LNCAP (cell line): ENCODE data around the gene SEMA3D.

Experiments
- CTCF ChIP-seq: fragments of 450-650 bp; IDR thresholded peaks from 2 replicates; pipeline ENCODE4 v1.5.1; 2017; ENCODE audit warnings: mild to moderate bottlenecking

The SEMA3D gene

GRCh38 chr7:85154282-85154937, 32.4 kb downstream of the SEMA3D start:
- no peak for TF ChIP-seq CTCF

GRCh38 chr7:85153715-85154114, 33.1 kb downstream of the SEMA3D start:
- no peak for TF ChIP-seq CTCF

- no peak for TF ChIP-seq CTCF
Observed at GRCh38 chr7:85150624-85151023, 36.2 kb downstream of the SEMA3D start.

GRCh38 chr7:85144771-85145170, 42.1 kb downstream of the SEMA3D start:
- TF ChIP-seq CTCF: no peak

GRCh38 chr7:85135977-85136376, 50.9 kb downstream of the SEMA3D start:
- no peak for TF ChIP-seq CTCF

GRCh38 chr7:85133560-85133959, 53.3 kb downstream of the SEMA3D start:
- TF ChIP-seq CTCF: no peak

GRCh38 chr7:85133006-85133405, 53.9 kb downstream of the SEMA3D start:
- no peak for TF ChIP-seq CTCF

GRCh38 chr7:85130702-85131101, 56.2 kb downstream of the SEMA3D start:
- TF ChIP-seq CTCF: no peak
